K562 (cell line): ENCODE results near the gene MIEF2. TPM values are rescaled to one million over a fixed set of nuclear protein-coding genes. Genes with fewer than 3 reads are reported as not detected.

Source experiments
- ARID3A ChIP-seq: IDR thresholded peaks from 2 replicates; pipeline ENCODE4 v1.6.1; 2012; ENCODE audit warnings: low read depth, low read length, improper control_type of control experiment, borderline replicate concordance
- ATF1 ChIP-seq, 2 experiments: fragments of 450-650 bp in 1 of 2; IDR thresholded peaks; 2 replicates each; pipeline ENCODE4 v1.6.1; 2016; ENCODE audit warnings: missing compliant biosample characterization in 1 of 2, missing genetic modification characterization in 1 of 2
- CBX8 ChIP-seq: fragments of 200-600 bp; sonication (generic); IDR thresholded peaks from 2 replicates; pipeline ENCODE4 v1.6.1; 2012; ENCODE audit warnings: borderline replicate concordance, mixed run types, low read depth, mild to moderate bottlenecking, moderate library complexity, mixed read lengths, low read length, control low read depth, inconsistent platforms; ENCODE audit not compliant: poor library complexity, severe bottlenecking; ENCODE audit errors: extremely low read depth
- CEBPZ ChIP-seq: fragments of 150-350 bp; IDR thresholded peaks from 2 replicates; pipeline ENCODE4 v1.6.1; 2014; ENCODE audit warnings: low read depth, mild to moderate bottlenecking, low read length, borderline replicate concordance
- FOSL1 ChIP-seq: fragments of 200-800 bp; sonication (Bioruptor generic); conservative IDR thresholded peaks from 2 replicates; pipeline ENCODE4 v1.6.1; 2016; ENCODE audit warnings: missing genetic modification characterization, missing compliant biosample characterization
- KDM5B ChIP-seq: fragments of 200-600 bp; sonication (generic); IDR thresholded peaks from 2 replicates; pipeline ENCODE4 v1.6.1; 2012; ENCODE audit warnings: low read depth, mild to moderate bottlenecking, moderate library complexity, low read length, control low read depth, inconsistent platforms; ENCODE audit not compliant: insufficient replicate concordance
- MBD2 ChIP-seq: sonication (generic); IDR thresholded peaks from 2 replicates; pipeline ENCODE4 v1.6.1; 2016; ENCODE audit warnings: low read depth, borderline replicate concordance
- PHB ChIP-seq: fragments of 250-450 bp; sonication (Bioruptor Pico); IDR thresholded peaks from 2 replicates; pipeline ENCODE4 v1.5.0; 2021
- SOX6 ChIP-seq: fragments of 450-650 bp; IDR thresholded peaks from 2 replicates; pipeline ENCODE4 v1.6.1; 2014; ENCODE audit warnings: mild to moderate bottlenecking
- SP2 ChIP-seq: IDR thresholded peaks from 2 replicates; pipeline ENCODE4 v1.6.1; 2011; ENCODE audit warnings: mild to moderate bottlenecking, low read depth, low read length, moderate library complexity; ENCODE audit not compliant: poor library complexity, severe bottlenecking; ENCODE audit errors: extremely low read depth
- SUPT5H ChIP-seq: fragments of 450-650 bp; IDR thresholded peaks from 2 replicates; pipeline ENCODE4 v1.6.1; 2016
- ZBTB26 ChIP-seq: fragments of 450-650 bp; formaldehyde crosslinking; IDR thresholded peaks from 2 replicates; pipeline ENCODE4 v1.4.0; 2022; ENCODE audit warnings: missing genetic modification characterization
- ZNF655 ChIP-seq: fragments of 250-450 bp; sonication (Bioruptor Pico); IDR thresholded peaks from 2 replicates; pipeline ENCODE4 v1.5.0; 2021
- polyA plus RNA-seq, 8 experiments: library from polyadenylated mRNA; depleted of rRNA in 4 of 8; stranded (reverse) in 5 of 8; unstranded in 3 of 8; fragments of >200 nt; fragmentation: Nextera tagmentation in 2 of 8; fragmentation: Illumina TruSeq in 1 of 8; extraction: Ambion mirVana in 2 of 8; extraction: Trizol in 1 of 8; gene quantifications; 2 replicates each; pipeline versions ENCODE4 v1.2.1 to v1.2.3, GENCODE V29; 2011 to 2014; ENCODE audit warnings: inconsistent platforms in 1 of 8, missing spikeins in 1 of 8
- total RNA-seq, 7 experiments: library from RNA; depleted of rRNA in 6 of 7; stranded (reverse); fragments of >200 nt in 6 of 7; fragmentation: Illumina TruSeq in 2 of 7; extraction: Trizol in 2 of 7; gene quantifications; 2 replicates each; pipeline versions ENCODE4 v1.2.1 to v1.2.3, GENCODE V29; 2011 to 2021; ENCODE audit warnings: low replicate concordance in 1 of 7
- TF ChIP-seq, protein P1 (sequence below), 2 experiments: fragments of 200-800 bp in 1 of 2; sonication (Bioruptor generic) in 1 of 2; sonication (generic) in 1 of 2; formaldehyde crosslinking in 1 of 2; IDR thresholded peaks in 1 of 2; conservative IDR thresholded peaks in 1 of 2; 2 replicates each; pipeline versions ENCODE4 v1.5.0 to v1.6.1; 2016 to 2020; ENCODE audit warnings: missing compliant biosample characterization in 1 of 2, missing genetic modification characterization in 1 of 2, missing genetic modification reagents in 1 of 2
- TF ChIP-seq, protein P2 (sequence below): sonication (generic); formaldehyde crosslinking; IDR thresholded peaks from 2 replicates; pipeline ENCODE4 v1.8.1; 2023; ENCODE audit warnings: mild to moderate bottlenecking, missing genetic modification reagents

MIEF2 gene
- total and polyA plus RNA-seq, 9 of the 15 experiments (the other 6 are each of a cell fraction or from before 2014, with no cell fraction given): 0.10 to 8.2 (median 2.4) TPM

DNA sequence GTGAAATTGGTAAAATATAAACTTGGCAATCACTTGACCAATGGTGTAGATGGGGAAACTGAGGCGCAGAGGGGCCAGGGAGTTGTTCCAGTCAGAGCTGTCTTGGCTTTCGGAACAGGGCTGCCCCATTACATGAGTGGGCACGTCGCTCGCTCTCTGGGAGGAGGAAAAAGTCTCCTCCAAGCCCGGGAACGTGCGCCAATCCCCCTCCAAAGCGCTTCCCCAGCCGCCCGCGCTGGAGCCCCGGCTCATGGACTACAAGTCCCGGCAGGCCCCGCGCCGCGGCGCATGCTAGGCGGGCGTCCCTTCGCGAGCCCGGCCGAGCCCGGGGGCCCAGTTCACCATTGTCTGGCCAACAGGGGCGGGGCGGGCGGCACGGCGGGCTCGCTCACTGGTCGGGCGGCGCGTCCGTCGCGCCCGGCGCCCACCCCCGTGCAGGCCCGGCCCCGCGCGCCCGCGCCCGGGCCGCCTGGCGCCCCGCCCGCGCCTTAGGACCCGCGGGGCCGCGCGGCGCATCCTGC lies 35.3 kb upstream of the MIEF2 start, which contains the start of gene LLGL1 (continued):
- TF ChIP-seq CEBPZ (no peak), ZBTB26 (no peak), FOSL1 (tag) (0 out of 2 replicates have a peak, but pooled peaks have one; percentile 33), SUPT5H (no peak), SOX6 (peak; percentile 30; the same call in 1 of the 2 replicates), ZNF655 (no peak), CBX8 (no peak), ARID3A (no peak), ATF1 (CRISPR knock-in tag; IDR thresholded peaks at IDR 0.05) (no peak), ATF1 (tag; IDR thresholded peaks at IDR 0.05) (0 out of 2 replicates have a peak, but pooled peaks have one; percentile 13), SP2 (peak; percentile 57), MBD2 (no peak), PHB (no peak), KDM5B (peak; percentile 7)
- TF ChIP-seq, protein P1, sequence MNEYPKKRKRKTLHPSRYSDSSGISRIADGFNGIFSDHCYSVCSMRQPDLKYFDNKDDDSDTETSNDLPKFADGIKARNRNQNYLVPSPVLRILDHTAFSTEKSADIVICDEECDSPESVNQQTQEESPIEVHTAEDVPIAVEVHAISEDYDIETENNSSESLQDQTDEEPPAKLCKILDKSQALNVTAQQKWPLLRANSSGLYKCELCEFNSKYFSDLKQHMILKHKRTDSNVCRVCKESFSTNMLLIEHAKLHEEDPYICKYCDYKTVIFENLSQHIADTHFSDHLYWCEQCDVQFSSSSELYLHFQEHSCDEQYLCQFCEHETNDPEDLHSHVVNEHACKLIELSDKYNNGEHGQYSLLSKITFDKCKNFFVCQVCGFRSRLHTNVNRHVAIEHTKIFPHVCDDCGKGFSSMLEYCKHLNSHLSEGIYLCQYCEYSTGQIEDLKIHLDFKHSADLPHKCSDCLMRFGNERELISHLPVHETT (CRISPR knock-in tag; conservative IDR thresholded peaks at IDR 0.05 in 1 of 2, IDR thresholded peaks at IDR 0.05 in 1 of 2): peak in 1 of 2 experiments; percentile 62; a peak in 1 of 4 replicates
- TF ChIP-seq, protein P2, sequence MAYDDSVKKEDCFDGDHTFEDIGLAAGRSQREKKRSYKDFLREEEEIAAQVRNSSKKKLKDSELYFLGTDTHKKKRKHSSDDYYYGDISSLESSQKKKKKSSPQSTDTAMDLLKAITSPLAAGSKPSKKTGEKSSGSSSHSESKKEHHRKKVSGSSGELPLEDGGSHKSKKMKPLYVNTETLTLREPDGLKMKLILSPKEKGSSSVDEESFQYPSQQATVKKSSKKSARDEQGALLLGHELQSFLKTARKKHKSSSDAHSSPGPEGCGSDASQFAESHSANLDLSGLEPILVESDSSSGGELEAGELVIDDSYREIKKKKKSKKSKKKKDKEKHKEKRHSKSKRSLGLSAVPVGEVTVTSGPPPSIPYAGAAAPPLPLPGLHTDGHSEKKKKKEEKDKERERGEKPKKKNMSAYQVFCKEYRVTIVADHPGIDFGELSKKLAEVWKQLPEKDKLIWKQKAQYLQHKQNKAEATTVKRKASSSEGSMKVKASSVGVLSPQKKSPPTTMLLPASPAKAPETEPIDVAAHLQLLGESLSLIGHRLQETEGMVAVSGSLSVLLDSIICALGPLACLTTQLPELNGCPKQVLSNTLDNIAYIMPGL (CRISPR knock-in tag): no peak
